Tibial nerve (tissue), 4 donors: ENCODE data around the gene RALGAPB. TPM values are rescaled to one million over a fixed set of nuclear protein-coding genes. Genes with fewer than 3 reads are reported as not detected.

Experiments used
- DNase-seq, 2 donors: peaks; one replicate each; pipeline ENCODE4 v3.0.0-alpha.2; 2019; ENCODE audit warnings: low spot score in 2 of 2
- H3K27ac ChIP-seq, 4 donors: fragments of 200-600 bp; sonication (generic) in 3 of 4; one replicate each; pipeline ENCODE4 v1.5.1; 2017 to 2019; ENCODE audit warnings: mild to moderate bottlenecking in 1 of 4
- H3K27me3 ChIP-seq, 2 donors: fragments of 200-600 bp; sonication (generic) in 1 of 2; one replicate each; pipeline versions ENCODE4 v1.5.1 to v1.6.0; 2017 to 2019
- H3K36me3 ChIP-seq, 3 donors: fragments of 200-600 bp; sonication (generic); one replicate each; pipeline ENCODE4 v1.5.1; 2018 to 2019
- H3K4me1 ChIP-seq, 4 donors: fragments of 200-600 bp; sonication (generic) in 3 of 4; one replicate each; pipeline ENCODE4 v1.5.1; 2017 to 2019
- H3K4me3 ChIP-seq, 4 donors: fragments of 200-600 bp; sonication (generic) in 3 of 4; one replicate each; pipeline ENCODE4 v1.5.1; 2017 to 2019; ENCODE audit warnings: mild to moderate bottlenecking in 1 of 4, moderate library complexity in 1 of 4
- H3K9me3 ChIP-seq, 4 donors: fragments of 200-600 bp; sonication (generic) in 3 of 4; one replicate each; pipeline ENCODE4 v1.5.1; 2017 to 2019
- EP300 ChIP-seq, 2 donors: sonication (generic); formaldehyde crosslinking; IDR thresholded peaks; one replicate each; pipeline ENCODE4 v1.6.1; 2017; ENCODE audit warnings: antibody characterized with exemption in 2 of 2, mild to moderate bottlenecking in 1 of 2
- POLR2A ChIP-seq, 2 donors: fragments of 450-650 bp; IDR thresholded peaks; one replicate each; pipeline ENCODE4 v1.6.1; 2017; ENCODE audit warnings: antibody characterized with exemption in 2 of 2, mild to moderate bottlenecking in 2 of 2, moderate library complexity in 2 of 2
- WGBS, 2 donors: methylation state at CpG; one replicate each; pipeline ENCODE4 v1.1.5; 2018; 5-methylcytosine and 5-hydroxymethylcytosine counted together
- total RNA-seq, 4 donors: library from RNA; depleted of rRNA; stranded (reverse); fragments of >200 nt; gene quantifications; one replicate each; pipeline ENCODE4 v1.1.0, GENCODE V29; 2016
- TF ChIP-seq, protein P1 (sequence below), 5 experiments: fragments of 200-600 bp in 3 of 5; fragments of 450-650 bp in 2 of 5; sonication (generic) in 3 of 5; IDR thresholded peaks; one replicate each; pipeline ENCODE4 v1.5.1; 2016 to 2019; ENCODE audit warnings: antibody characterized with exemption in 5 of 5, mild to moderate bottlenecking in 3 of 5, moderate library complexity in 2 of 5

RALGAPB gene
- total RNA-seq, 4 donors from 2014 or later: 33.9 to 45.9 (median 44.3) TPM

DNA sequence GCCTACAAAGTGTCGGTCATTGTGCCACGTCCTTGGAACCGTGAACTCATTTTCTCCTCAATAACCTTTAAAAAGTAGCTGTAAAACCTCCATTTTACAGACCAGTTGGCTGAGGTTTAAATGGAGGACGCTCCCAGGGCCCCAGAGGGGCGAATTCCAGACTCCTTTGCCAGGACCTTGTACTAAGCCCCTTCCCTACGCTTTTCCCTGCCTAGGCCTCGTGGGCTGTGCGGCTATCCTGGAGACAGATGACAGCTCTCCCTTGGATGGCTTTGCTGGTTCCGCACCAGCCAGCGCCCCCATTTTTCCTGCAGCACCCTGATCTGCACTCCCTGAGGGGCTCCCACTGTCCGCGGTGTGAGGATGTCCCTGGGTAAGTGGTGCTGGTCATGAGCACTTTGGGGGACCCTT lies 25.4 kb upstream of the RALGAPB start:
- H3K27me3 ChIP-seq: no peaks in the 10 kb centered on the region
- peak overlapping the region; percentile 68 to 94 (median 86) for H3K27ac ChIP-seq
- TF ChIP-seq, protein P1, sequence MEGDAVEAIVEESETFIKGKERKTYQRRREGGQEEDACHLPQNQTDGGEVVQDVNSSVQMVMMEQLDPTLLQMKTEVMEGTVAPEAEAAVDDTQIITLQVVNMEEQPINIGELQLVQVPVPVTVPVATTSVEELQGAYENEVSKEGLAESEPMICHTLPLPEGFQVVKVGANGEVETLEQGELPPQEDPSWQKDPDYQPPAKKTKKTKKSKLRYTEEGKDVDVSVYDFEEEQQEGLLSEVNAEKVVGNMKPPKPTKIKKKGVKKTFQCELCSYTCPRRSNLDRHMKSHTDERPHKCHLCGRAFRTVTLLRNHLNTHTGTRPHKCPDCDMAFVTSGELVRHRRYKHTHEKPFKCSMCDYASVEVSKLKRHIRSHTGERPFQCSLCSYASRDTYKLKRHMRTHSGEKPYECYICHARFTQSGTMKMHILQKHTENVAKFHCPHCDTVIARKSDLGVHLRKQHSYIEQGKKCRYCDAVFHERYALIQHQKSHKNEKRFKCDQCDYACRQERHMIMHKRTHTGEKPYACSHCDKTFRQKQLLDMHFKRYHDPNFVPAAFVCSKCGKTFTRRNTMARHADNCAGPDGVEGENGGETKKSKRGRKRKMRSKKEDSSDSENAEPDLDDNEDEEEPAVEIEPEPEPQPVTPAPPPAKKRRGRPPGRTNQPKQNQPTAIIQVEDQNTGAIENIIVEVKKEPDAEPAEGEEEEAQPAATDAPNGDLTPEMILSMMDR (IDR thresholded peaks at IDR 0.05): no peak
- TF ChIP-seq EP300 (IDR thresholded peaks at IDR 0.05) (no peak), POLR2A (IDR thresholded peaks at IDR 0.05) (no peak)
- H3K4me3 ChIP-seq: peak overlapping the region; percentile 70 to 95 (median 90)
- no peaks in the 10 kb centered on the region for H3K9me3 ChIP-seq
- 44 to 45% methylated on average over 12 of the region's 12 CpGs for WGBS, 2 donors
- H3K36me3 ChIP-seq: peaks cover 0 to 42% (median 0%) of the 10 kb centered on the region in 3 donors
- H3K4me1 ChIP-seq: peaks cover 0 to 23% (median 7%) of the 10 kb centered on the region in 4 donors
- DNase-seq: no peak

DNA sequence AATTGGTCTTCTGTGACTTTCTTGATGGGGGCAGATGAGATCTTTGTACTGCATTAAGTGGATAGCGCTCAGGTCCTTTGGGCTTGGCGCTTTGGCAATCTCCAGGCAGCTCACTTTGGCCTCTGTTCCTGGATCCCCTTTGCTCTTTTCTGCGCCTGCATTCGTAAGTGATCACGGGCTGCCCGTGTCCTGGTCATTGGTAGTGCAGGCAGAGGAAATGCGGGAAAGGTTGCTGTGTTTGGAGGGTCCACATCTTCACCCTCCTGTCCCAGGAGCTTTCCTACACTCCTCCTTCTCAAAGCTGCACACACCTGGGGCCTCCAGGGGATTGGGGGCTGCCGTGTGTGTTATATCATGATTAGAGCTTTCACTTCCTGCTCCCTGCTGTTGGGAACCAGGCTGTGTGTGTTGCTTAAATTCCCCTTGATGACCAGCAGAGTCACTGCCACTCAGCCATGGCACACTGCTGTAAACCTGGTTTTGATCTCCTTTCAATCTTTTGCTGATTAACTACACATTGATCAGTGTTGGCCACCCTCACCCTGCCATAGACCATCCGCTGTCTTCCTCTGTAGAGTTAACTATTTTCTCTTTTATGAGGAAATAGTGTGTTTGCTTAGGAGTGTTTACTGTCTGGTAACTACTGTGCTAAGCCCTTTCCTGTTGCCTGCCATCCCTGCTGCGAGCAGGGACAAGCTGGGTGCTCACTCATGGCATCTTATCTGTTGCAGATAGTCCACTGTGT lies 24.5 kb upstream of the RALGAPB start:
- H3K4me1 ChIP-seq: peaks cover 0 to 23% (median 7%) of the 10 kb centered on the region in 4 donors
- H3K4me3 ChIP-seq: no peak overlapping the region
- no peak for DNase-seq
- WGBS, 2 donors: 87 to 91% methylated on average over 10 of the region's 10 CpGs
- H3K27me3 ChIP-seq: no peaks in the 10 kb centered on the region
- no peaks in the 10 kb centered on the region for H3K9me3 ChIP-seq
- H3K27ac ChIP-seq: no peak overlapping the region
- TF ChIP-seq EP300 (IDR thresholded peaks at IDR 0.05): no peak
- TF ChIP-seq, protein P1 (IDR thresholded peaks at IDR 0.05): no peak
- TF ChIP-seq POLR2A (IDR thresholded peaks at IDR 0.05): no peak
- H3K36me3 ChIP-seq: peaks cover 0 to 48% (median 0%) of the 10 kb centered on the region in 3 donors

DNA sequence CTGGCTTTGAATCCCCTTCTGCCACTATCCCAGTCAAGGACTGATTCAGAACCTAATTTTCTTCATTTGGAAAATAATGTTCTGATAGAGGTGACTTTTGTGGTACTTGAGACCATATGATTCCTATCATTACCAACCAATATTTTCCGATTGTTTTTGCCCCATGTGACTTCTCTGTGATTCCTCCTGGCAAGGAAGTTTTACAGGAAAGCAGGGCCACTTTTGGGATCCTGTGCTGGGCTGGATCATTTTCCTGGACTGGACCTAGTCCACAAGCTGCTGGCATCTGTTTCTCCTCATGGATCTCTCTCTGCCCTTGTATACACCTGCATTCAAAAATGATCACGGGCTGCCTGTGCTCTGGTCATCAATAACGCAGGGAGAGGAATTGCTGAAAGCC lies 23.6 kb upstream of the RALGAPB start:
- Histone ChIP-seq H3K27ac (no peak overlapping the region), H3K4me1 (peaks cover 0 to 23% (median 7%) of the 10 kb centered on the region in 4 donors), H3K9me3 (no peaks in the 10 kb centered on the region), H3K27me3 (no peaks in the 10 kb centered on the region), H3K36me3 (peaks cover 0 to 48% (median 0%) of the 10 kb centered on the region in 3 donors), H3K4me3 (no peak overlapping the region)
- DNase-seq: no peak
- 87 to 91% methylated on average over 3 of the region's 3 CpGs for WGBS, 2 donors
- no peak for TF ChIP-seq POLR2A (IDR thresholded peaks at IDR 0.05)
- TF ChIP-seq, protein P1 (IDR thresholded peaks at IDR 0.05): no peak
- no peak for TF ChIP-seq EP300 (IDR thresholded peaks at IDR 0.05)

DNA sequence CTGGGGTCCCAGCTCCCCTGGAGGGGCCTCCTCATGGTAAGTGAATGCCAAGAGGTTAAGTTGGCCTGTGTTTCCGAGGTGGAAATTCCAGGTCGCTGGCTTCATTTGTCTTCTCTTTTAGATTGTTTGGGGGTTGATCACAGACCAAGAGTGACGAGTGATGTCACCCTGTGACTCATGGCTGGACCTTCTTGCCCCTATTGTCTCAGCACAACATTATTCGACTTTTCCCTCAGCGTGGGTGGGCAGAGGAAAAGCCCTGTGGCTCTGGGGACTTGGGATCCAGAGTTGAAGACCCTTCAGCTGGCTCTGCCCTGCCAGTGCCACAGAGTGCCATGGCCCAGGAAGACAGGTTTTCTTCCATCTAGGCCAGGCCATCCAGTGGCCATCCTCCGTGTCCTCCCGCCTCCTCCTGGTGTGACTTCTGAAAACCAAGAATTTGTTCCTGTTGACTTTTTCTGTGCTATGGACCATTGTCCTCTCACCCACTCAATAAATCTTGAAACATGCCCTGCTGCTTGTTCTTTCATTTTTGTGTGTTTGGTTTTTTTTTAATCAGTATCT lies 22.1 kb upstream of the RALGAPB start:
- WGBS, 2 donors: 51 to 57% methylated on average over 7 of the region's 7 CpGs

More for the DNA sequence above, 22.1 kb upstream of the RALGAPB start:
- Histone ChIP-seq H3K9me3 (no peaks in the 10 kb centered on the region), H3K36me3 (peaks cover 0 to 48% (median 0%) of the 10 kb centered on the region in 3 donors), H3K4me3 (no peak overlapping the region), H3K27ac (peak overlapping the region in 1 of 4 donors; percentile 55), H3K27me3 (no peaks in the 10 kb centered on the region), H3K4me1 (peaks cover 0 to 23% (median 7%) of the 10 kb centered on the region in 4 donors)
- no peak for DNase-seq
- TF ChIP-seq POLR2A (IDR thresholded peaks at IDR 0.05) (no peak), EP300 (IDR thresholded peaks at IDR 0.05) (no peak)
- TF ChIP-seq, protein P1 (IDR thresholded peaks at IDR 0.05): no peak
